Erythroblast (primary cell): ENCODE data around the gene PHF21A.

ENCODE experiments used
- GATA1 ChIP-seq: IDR thresholded peaks from 2 replicates; pipeline ENCODE4 v1.6.1; 2011; ENCODE audit warnings: low read depth, mild to moderate bottlenecking, control low read depth, low read length, moderate library complexity
- POLR2A ChIP-seq: IDR thresholded peaks from 2 replicates; pipeline ENCODE4 v1.6.1; 2011; ENCODE audit warnings: mild to moderate bottlenecking, low read length

DNA sequence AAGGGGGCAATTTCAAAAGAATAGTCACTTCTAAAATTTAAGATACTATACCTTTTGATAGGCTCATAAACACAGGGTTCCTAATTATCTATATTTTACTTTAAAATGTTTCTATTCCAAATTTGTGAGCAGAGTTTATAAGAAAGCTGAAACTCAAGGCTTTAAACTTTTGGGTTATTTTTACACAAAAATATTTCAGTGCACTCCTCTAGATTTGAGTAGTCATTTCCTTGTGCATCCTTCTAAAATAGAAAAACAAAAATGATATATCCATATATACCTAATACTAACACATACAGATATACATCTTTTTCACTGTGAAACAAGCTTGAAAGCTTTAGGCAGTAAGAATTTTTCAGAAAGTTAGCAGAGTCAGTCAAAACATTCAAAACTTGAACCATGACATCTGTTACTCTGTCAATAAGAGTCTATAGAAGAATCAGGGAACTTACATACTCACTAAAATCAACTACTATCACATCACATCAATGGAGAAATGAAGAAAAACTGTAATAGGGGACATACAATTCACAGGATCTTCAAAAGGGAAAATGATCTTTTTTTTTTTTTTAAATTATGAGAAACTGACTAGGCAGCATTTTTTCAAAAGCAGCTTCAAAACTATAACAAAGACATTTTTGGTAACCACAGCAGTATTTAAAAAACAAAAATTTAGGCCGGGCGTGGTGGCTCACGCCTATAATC lies 5.1 kb downstream of the PHF21A start:
- TF ChIP-seq POLR2A (no peak), GATA1 (no peak)
